ENCODE results near the gene MRPS2. TPM values are rescaled to one million over a fixed set of nuclear protein-coding genes. Genes with fewer than 3 reads are reported as not detected.
A peak's percentile ranks its signal among the peaks of the same experiment; 100 is the strongest.

MRPS2 gene
- total and polyA plus RNA-seq, 2 experiments from 2014 or later: 22.4 to 59.1 TPM

GRCh38 chr9:135492886-135493669 is 7.4 kb upstream of the MRPS2 start:
- no peak for DNase-seq (ENCODE audit: low spot score)
- no peak overlapping the region for H2AFZ ChIP-seq
- H3K4me2 ChIP-seq: no peak overlapping the region
- no peaks in the 10 kb centered on the region for H3K9me3 ChIP-seq (ENCODE audit: low read depth)
- H3K36me3 ChIP-seq (replicated peaks; ENCODE audit: insufficient read depth, low read depth): no peaks in the 10 kb centered on the region
- no peaks in the 10 kb centered on the region for H3K4me1 ChIP-seq (ENCODE audit: insufficient read depth)
- 95% methylated on average over 27 of the region's 27 CpGs for WGBS (ENCODE audit: low lambda C conversion rate, missing lambda C conversion rate)
- no peak overlapping the region for H3K27ac ChIP-seq
- no peaks in the 10 kb centered on the region for H3K27me3 ChIP-seq
- H3K9me2 ChIP-seq (replicated peaks; ENCODE audit: insufficient read depth): no peaks in the 10 kb centered on the region
- H3K4me3 ChIP-seq: no peak overlapping the region
- TF ChIP-seq CTCF (IDR thresholded peaks at IDR 0.05; ENCODE audit: poor library complexity) (no peak), EZH2phosphoT487 (IDR thresholded peaks at IDR 0.05; ENCODE audit: low read depth, severe bottlenecking, unreplicated experiment) (no peak), EZH2 (IDR thresholded peaks at IDR 0.05; ENCODE audit: borderline replicate concordance) (no peak)
- no peaks in the 10 kb centered on the region for H4K20me1 ChIP-seq (ENCODE audit: insufficient read depth, poor library complexity, severe bottlenecking)
- no peaks in the 10 kb centered on the region for H3K79me2 ChIP-seq

- Histone ChIP-seq H3K9me3 (ENCODE audit: low read depth) (no peaks in the 10 kb centered on the region), H2AFZ (no peak overlapping the region), H3K27ac (no peak overlapping the region), H3K4me3 (no peak overlapping the region), H3K9me2 (replicated peaks; ENCODE audit: insufficient read depth) (no peaks in the 10 kb centered on the region), H4K20me1 (ENCODE audit: insufficient read depth, poor library complexity, severe bottlenecking) (no peaks in the 10 kb centered on the region), H3K27me3 (no peaks in the 10 kb centered on the region), H3K4me1 (ENCODE audit: insufficient read depth) (no peaks in the 10 kb centered on the region), H3K79me2 (no peaks in the 10 kb centered on the region), H3K36me3 (replicated peaks; ENCODE audit: insufficient read depth, low read depth) (no peaks in the 10 kb centered on the region), H3K4me2 (no peak overlapping the region)
- 92% methylated on average over 30 of the region's 30 CpGs for WGBS (ENCODE audit: low lambda C conversion rate, missing lambda C conversion rate)
- TF ChIP-seq EZH2 (IDR thresholded peaks at IDR 0.05; ENCODE audit: borderline replicate concordance) (no peak), CTCF (IDR thresholded peaks at IDR 0.05; ENCODE audit: poor library complexity) (no peak), EZH2phosphoT487 (IDR thresholded peaks at IDR 0.05; ENCODE audit: low read depth, severe bottlenecking, unreplicated experiment) (no peak)
- DNase-seq (ENCODE audit: low spot score): no peak
Observed at GRCh38 chr9:135494791-135495559, 5.5 kb upstream of the MRPS2 start.

GRCh38 chr9:135498381-135499126 is 1.9 kb upstream of the MRPS2 start:
- H3K4me3 ChIP-seq: no peak overlapping the region
- no peak for DNase-seq (ENCODE audit: low spot score)
- no peaks in the 10 kb centered on the region for H3K36me3 ChIP-seq (replicated peaks; ENCODE audit: insufficient read depth, low read depth)
- peaks cover 17% of the 10 kb centered on the region for H3K79me2 ChIP-seq
- H3K27ac ChIP-seq: peak overlapping the region; percentile 76
- H3K27me3 ChIP-seq: no peaks in the 10 kb centered on the region
- no peaks in the 10 kb centered on the region for H3K9me2 ChIP-seq (replicated peaks; ENCODE audit: insufficient read depth)
- peaks cover 5% of the 10 kb centered on the region for H4K20me1 ChIP-seq (ENCODE audit: insufficient read depth, poor library complexity, severe bottlenecking)
- no peak overlapping the region for H2AFZ ChIP-seq
- no peaks in the 10 kb centered on the region for H3K9me3 ChIP-seq (ENCODE audit: low read depth)
- peak overlapping the region; percentile 99 for H3K4me2 ChIP-seq
- TF ChIP-seq CTCF (IDR thresholded peaks at IDR 0.05; ENCODE audit: poor library complexity) (no peak), EZH2phosphoT487 (IDR thresholded peaks at IDR 0.05; ENCODE audit: low read depth, severe bottlenecking, unreplicated experiment) (no peak), EZH2 (IDR thresholded peaks at IDR 0.05; ENCODE audit: borderline replicate concordance) (no peak)
- WGBS (ENCODE audit: low lambda C conversion rate, missing lambda C conversion rate): 90% methylated on average over 15 of the region's 15 CpGs
- H3K4me1 ChIP-seq (ENCODE audit: insufficient read depth): peaks cover 7% of the 10 kb centered on the region
